Testis (tissue), 2 donors: Measurements from ENCODE around the gene RALGPS1.

Source experiments
- CTCF ChIP-seq, 3 experiments: fragments of 450-650 bp in 2 of 3; fragments of 200-600 bp in 1 of 3; sonication (generic) in 1 of 3; IDR thresholded peaks; one replicate each; pipeline ENCODE4 v1.5.1; 2016 to 2019; ENCODE audit warnings: antibody characterized with exemption in 3 of 3, mild to moderate bottlenecking in 2 of 3, moderate library complexity in 1 of 3
- POLR2A ChIP-seq: fragments of 450-650 bp; IDR thresholded peaks from one replicate; pipeline ENCODE4 v1.6.1; 2017; ENCODE audit warnings: antibody characterized with exemption, mild to moderate bottlenecking, moderate library complexity

GRCh38 chr9:127142931-127143464, 228.4 kb downstream of the RALGPS1 start:
- no peak for TF ChIP-seq CTCF (IDR thresholded peaks at IDR 0.05)
- no peak for TF ChIP-seq POLR2A
